Measurements from ENCODE around the gene AGTRAP. TPM values are rescaled to one million over a fixed set of nuclear protein-coding genes. Genes with fewer than 3 reads are reported as not detected.

The AGTRAP gene
- total RNA-seq, 1 experiment from 2014 or later, result 30.4 TPM

DNA sequence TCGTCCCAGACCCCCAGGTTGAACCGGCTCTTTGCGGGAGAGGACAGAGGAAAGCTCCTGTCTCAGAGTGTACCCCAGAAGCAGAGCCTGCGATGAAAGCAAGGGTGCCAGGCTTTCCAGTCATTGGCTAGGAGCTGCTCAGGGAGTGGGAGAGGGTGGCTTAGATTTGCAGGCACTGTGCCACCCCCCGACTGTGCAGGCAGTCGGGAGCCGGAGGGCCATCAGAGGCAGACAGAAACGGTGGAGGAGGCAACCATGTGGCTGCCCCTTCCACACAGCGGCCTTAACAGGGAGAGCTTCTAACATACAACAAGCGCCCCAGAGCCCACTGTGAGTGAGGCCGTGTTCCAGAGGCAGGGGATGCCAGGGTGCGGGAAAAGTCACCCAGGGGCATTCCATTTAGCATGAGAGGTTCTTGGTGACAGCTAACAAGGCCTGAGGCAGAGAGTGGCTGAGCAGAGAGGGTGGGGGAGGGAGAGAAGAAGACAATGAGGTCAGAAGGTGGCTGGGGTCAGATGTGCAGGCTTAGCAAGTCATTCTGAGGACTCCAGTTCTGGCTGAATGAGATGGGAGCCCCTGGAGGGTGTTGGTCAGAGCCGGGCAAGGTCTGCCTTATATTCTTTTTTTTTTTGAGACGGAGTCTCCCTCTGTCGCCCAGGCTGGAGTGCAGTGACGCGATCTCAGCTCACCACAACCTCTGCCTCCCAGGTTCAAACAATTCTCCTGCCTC lies 16.6 kb downstream of the AGTRAP start:
- Mint-ChIP-seq H3K4me3 (ENCODE audit: low read depth, unreplicated experiment) (no peak overlapping the region), H3K4me1 (ENCODE audit: low read depth, unreplicated experiment) (no peaks in the 10 kb centered on the region), H3K27ac (ENCODE audit: unreplicated experiment) (no peak overlapping the region), H3K36me3 (ENCODE audit: insufficient read depth, unreplicated experiment) (peaks cover 11% of the 10 kb centered on the region), H3K27me3 (ENCODE audit: unreplicated experiment) (peaks cover 41% of the 10 kb centered on the region), H3K9me3 (ENCODE audit: low read depth, unreplicated experiment) (no peaks in the 10 kb centered on the region)
- TF ChIP-seq, protein P1, sequence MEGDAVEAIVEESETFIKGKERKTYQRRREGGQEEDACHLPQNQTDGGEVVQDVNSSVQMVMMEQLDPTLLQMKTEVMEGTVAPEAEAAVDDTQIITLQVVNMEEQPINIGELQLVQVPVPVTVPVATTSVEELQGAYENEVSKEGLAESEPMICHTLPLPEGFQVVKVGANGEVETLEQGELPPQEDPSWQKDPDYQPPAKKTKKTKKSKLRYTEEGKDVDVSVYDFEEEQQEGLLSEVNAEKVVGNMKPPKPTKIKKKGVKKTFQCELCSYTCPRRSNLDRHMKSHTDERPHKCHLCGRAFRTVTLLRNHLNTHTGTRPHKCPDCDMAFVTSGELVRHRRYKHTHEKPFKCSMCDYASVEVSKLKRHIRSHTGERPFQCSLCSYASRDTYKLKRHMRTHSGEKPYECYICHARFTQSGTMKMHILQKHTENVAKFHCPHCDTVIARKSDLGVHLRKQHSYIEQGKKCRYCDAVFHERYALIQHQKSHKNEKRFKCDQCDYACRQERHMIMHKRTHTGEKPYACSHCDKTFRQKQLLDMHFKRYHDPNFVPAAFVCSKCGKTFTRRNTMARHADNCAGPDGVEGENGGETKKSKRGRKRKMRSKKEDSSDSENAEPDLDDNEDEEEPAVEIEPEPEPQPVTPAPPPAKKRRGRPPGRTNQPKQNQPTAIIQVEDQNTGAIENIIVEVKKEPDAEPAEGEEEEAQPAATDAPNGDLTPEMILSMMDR (IDR thresholded peaks at IDR 0.05; ENCODE audit: unreplicated experiment), result no peak
- BruUV-seq (replicated peaks), result no TSS peak
- CTCF ChIA-PET, result no interaction called here
- intact Hi-C loops (cut with micrococcal nuclease; ENCODE audit: unreplicated experiment), result no loop called here
- no peak for DNase-seq

DNA sequence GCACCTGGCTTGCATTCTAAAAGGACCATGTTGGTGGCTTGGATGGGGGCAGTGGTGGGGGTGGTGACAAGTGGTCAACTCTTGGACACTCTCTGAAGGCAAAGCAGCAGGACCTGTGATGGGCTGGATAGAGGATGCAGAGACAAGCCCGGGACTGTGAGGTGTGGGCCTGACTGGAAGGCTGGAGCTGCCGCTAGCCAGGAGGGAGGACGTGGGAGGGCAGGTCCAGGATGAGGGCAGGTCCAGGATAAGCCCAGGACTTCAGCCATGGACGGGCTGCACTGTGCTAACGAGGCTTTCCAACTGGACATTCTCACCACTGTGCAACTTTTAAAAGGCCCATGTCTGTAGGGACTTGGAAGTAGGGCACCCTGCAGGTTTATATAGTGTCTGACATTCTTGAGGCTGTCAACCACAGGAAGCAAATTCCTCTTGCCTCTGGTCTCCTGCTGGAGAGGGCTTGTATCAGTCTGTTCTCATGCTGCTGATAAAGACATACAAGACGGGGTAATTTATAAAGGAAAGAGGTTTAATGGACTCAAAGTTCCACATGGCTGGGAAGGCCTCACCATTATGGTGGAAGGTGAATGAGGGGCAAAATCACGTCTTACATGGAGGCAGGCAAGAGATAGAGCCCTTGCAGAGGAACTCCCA lies 17.7 kb downstream of the AGTRAP start:
- Mint-ChIP-seq H3K27ac (ENCODE audit: unreplicated experiment) (no peak overlapping the region), H3K9me3 (ENCODE audit: low read depth, unreplicated experiment) (no peaks in the 10 kb centered on the region), H3K4me3 (ENCODE audit: low read depth, unreplicated experiment) (no peak overlapping the region), H3K4me1 (ENCODE audit: low read depth, unreplicated experiment) (no peaks in the 10 kb centered on the region), H3K36me3 (ENCODE audit: insufficient read depth, unreplicated experiment) (peaks cover 11% of the 10 kb centered on the region), H3K27me3 (ENCODE audit: unreplicated experiment) (peaks cover 48% of the 10 kb centered on the region)
- no peak for DNase-seq
- TF ChIP-seq, protein P1 (IDR thresholded peaks at IDR 0.05; ENCODE audit: unreplicated experiment), result no peak
- CTCF ChIA-PET, result no interaction called here
- intact Hi-C loops (cut with micrococcal nuclease; ENCODE audit: unreplicated experiment), result no loop called here
- no TSS peak for BruUV-seq (replicated peaks)

DNA sequence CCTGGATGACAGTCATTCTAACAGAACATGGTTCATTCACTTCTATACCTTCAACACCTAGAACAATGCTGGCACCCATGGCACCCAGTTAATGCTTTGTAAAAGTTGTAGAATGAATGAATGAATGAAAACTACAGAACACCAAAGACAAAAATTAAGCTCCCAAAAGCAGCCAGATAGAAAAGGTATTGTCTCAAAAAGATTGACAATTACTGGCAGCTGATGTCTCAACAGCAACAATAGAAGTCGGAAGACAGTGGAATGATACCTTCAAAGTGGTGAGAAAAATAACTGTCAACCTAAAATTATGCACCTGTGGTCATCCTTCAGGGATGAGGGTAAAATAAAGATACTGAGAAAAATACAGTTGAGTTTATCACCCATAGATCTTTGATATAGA lies 21.1 kb downstream of the AGTRAP start:
- Mint-ChIP-seq H3K27ac (ENCODE audit: unreplicated experiment) (no peak overlapping the region), H3K4me1 (ENCODE audit: low read depth, unreplicated experiment) (no peaks in the 10 kb centered on the region), H3K4me3 (ENCODE audit: low read depth, unreplicated experiment) (no peak overlapping the region), H3K9me3 (ENCODE audit: low read depth, unreplicated experiment) (no peaks in the 10 kb centered on the region), H3K36me3 (ENCODE audit: insufficient read depth, unreplicated experiment) (peaks cover 9% of the 10 kb centered on the region), H3K27me3 (ENCODE audit: unreplicated experiment) (peaks cover 66% of the 10 kb centered on the region)
- DNase-seq, result no peak
- TF ChIP-seq, protein P1 (IDR thresholded peaks at IDR 0.05; ENCODE audit: unreplicated experiment), result no peak
- no TSS peak for BruUV-seq (replicated peaks)
- CTCF ChIA-PET, result no interaction called here
- intact Hi-C loops (cut with micrococcal nuclease; ENCODE audit: unreplicated experiment), result no loop called here

DNA sequence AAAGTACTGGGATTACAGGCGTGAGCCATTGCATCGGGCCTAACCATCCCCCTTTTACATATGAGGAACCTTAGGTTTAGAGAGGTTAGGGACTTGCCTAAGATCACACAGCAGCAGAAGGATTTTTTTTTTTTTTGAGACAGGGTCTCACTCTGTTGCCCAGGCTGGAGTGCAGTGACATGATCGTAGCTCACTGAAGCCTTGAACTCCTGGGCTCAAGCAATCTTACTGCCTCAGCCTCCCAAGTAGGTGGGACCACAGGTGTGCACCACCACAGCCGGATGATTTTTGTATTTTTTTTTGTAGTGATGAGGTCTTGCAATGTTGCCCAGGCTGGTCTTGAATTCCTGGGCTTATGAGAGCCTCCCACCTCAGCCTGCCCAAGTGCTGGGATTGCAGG lies 23.9 kb downstream of the AGTRAP start:
- Mint-ChIP-seq H3K9me3 (ENCODE audit: low read depth, unreplicated experiment) (no peaks in the 10 kb centered on the region), H3K4me3 (ENCODE audit: low read depth, unreplicated experiment) (no peak overlapping the region), H3K36me3 (ENCODE audit: insufficient read depth, unreplicated experiment) (peaks cover 4% of the 10 kb centered on the region), H3K27ac (ENCODE audit: unreplicated experiment) (no peak overlapping the region), H3K27me3 (ENCODE audit: unreplicated experiment) (peaks cover 72% of the 10 kb centered on the region), H3K4me1 (ENCODE audit: low read depth, unreplicated experiment) (no peaks in the 10 kb centered on the region)
- BruUV-seq (replicated peaks), result no TSS peak
- intact Hi-C loops (cut with micrococcal nuclease; ENCODE audit: unreplicated experiment), result no loop called here
- CTCF ChIA-PET, result interaction anchor here (0.7 kb wide), 1 partner anchor 10 kb away, joined by 4 read pairs; no protein-coding TSS in a partner anchor
- DNase-seq, result no peak
- TF ChIP-seq, protein P1 (IDR thresholded peaks at IDR 0.05; ENCODE audit: unreplicated experiment), result no peak
